GM21367 (cell line): ENCODE results near the gene GALNT9.
"Not testable (repeated sequence)": the region's sequence is repeated elsewhere in the genome, so short reads cannot be mapped to it uniquely, and the experiment has no call there.

Experiments
- ATAC-seq: cut with Tn5 transposase; IDR thresholded peaks from one replicate; pipeline ENCODE4 v1.9.1; 2021; ENCODE audit not compliant: unreplicated experiment

The GALNT9 gene

GRCh38 chr12:132238488-132238854 lies 90.9 kb downstream of the GALNT9 start:
- no peak for ATAC-seq

GRCh38 chr12:132237772-132238487 lies 91.5 kb downstream of the GALNT9 start:
- ATAC-seq = no peak

- ATAC-seq = no peak
These were observed 92.2 kb downstream of the GALNT9 start for GRCh38 chr12:132236930-132237771.

GRCh38 chr12:132236129-132236929 lies 93.1 kb downstream of the GALNT9 start:
- no peak for ATAC-seq

GRCh38 chr12:132235116-132235820 lies 94.1 kb downstream of the GALNT9 start:
- no peak for ATAC-seq

- ATAC-seq = no peak
These were observed 99.0 kb downstream of the GALNT9 start for GRCh38 chr12:132230381-132230780.

GRCh38 chr12:132229926-132230325 lies 99.5 kb downstream of the GALNT9 start:
- no peak for ATAC-seq

- no peak for ATAC-seq
These were observed 100.1 kb downstream of the GALNT9 start for GRCh38 chr12:132229193-132229760.

GRCh38 chr12:132228476-132229192 lies 100.8 kb downstream of the GALNT9 start:
- no peak for ATAC-seq

- no peak for ATAC-seq
These were observed 101.5 kb downstream of the GALNT9 start for GRCh38 chr12:132227782-132228475.

- ATAC-seq = no peak
These were observed 102.3 kb downstream of the GALNT9 start for GRCh38 chr12:132227118-132227517.

GRCh38 chr12:132226604-132227003 lies 102.8 kb downstream of the GALNT9 start:
- ATAC-seq = no peak

GRCh38 chr12:132225214-132225613 lies 104.2 kb downstream of the GALNT9 start:
- no peak for ATAC-seq

GRCh38 chr12:132224484-132224883 lies 104.9 kb downstream of the GALNT9 start:
- ATAC-seq = no peak

- no peak for ATAC-seq
These were observed 106.6 kb downstream of the GALNT9 start for GRCh38 chr12:132222808-132223173.

- no peak for ATAC-seq
These were observed 107.1 kb downstream of the GALNT9 start for GRCh38 chr12:132222096-132222807.

GRCh38 chr12:132219761-132220160 lies 109.6 kb downstream of the GALNT9 start:
- ATAC-seq = not testable (repeated sequence)

- no peak for ATAC-seq
These were observed 110.1 kb downstream of the GALNT9 start for GRCh38 chr12:132219323-132219722.

GRCh38 chr12:132218915-132219314 lies 110.5 kb downstream of the GALNT9 start:
- no peak for ATAC-seq
